ENCODE data around the gene ENTPD3. TPM values are rescaled to one million over a fixed set of nuclear protein-coding genes. Genes with fewer than 3 reads are reported as not detected.

ENTPD3 gene
- total and polyA plus RNA-seq, 2 of the 13 experiments (the other 11 are each of a cell fraction or from before 2014, with no cell fraction given), result 0.07 TPM; not detected in 1

DNA sequence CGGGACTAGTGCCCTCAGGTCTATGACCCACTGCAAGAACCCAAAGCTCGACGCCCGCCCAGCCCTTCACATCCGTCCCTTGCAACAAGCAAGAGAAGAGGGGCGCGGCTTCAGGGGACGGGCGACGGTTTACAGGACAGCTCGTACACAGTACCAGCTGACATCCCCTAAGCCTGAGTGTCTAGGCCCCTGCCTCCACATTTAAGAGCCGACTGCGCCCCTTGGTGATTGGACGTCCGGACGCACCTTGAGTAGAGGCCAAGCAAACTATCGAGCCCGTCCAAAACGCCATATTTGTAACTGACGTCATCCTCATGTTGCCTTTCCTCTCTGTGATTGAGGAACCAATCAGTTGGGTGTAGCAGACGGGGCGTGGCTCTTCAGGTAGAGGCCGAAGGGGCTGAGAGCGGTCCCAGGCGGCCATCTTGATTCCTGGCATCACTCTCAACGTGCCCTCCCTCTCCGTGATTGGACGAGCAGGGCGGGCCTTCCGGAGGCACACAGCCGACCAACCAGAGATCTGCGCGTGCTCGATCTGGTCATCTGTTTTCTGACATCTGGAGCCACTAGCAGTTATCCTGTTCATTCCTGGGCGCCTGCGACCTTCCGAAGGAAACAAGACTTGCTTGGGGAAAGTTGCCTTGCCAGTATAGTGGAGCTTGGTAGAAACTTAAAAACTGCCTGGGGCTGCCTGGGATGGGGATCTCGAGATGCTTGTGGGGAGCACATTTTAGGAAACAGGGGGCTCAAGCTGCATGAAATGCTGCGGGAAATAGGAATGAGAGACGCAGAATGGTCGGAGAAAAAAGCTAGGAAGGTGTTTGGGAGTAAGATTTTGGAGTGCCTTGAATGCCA, 66.1 kb downstream of the ENTPD3 start (continued):
- TF ChIP-seq ZNF770 (CRISPR knock-in tag; IDR thresholded peaks at IDR 0.05) (no peak; the same call in none of the 2 replicates), ZNF589 (CRISPR knock-in tag; conservative IDR thresholded peaks at IDR 0.05) (no peak), ZNF724P (CRISPR knock-in tag; IDR thresholded peaks at IDR 0.05; ENCODE audit: borderline replicate concordance) (peak; percentile 90; the same call in 1 of the 2 replicates), BORCS8-MEF2B (CRISPR knock-in tag; IDR thresholded peaks at IDR 0.05) (peak; percentile 55), RARG (CRISPR knock-in tag; IDR thresholded peaks at IDR 0.05; ENCODE audit: low read depth) (no peak), PHF21A (CRISPR knock-in tag; IDR thresholded peaks at IDR 0.05) (peak; percentile 88), ATF7 (IDR thresholded peaks at IDR 0.05) (peak; percentile 99), ATF7 (CRISPR knock-in tag; IDR thresholded peaks at IDR 0.05) (peak; percentile 98), ZNF740 (CRISPR knock-in tag; IDR thresholded peaks at IDR 0.05) (no peak), ZNF17 (CRISPR knock-in tag; IDR thresholded peaks at IDR 0.05) (no peak), CREB3 (CRISPR knock-in tag; IDR thresholded peaks at IDR 0.05) (no peak), ZBTB10 (CRISPR knock-in tag; IDR thresholded peaks at IDR 0.05; ENCODE audit: borderline replicate concordance) (no peak), THAP7 (CRISPR knock-in tag; IDR thresholded peaks at IDR 0.05) (peak; percentile 93; the same call in 1 of the 2 replicates), U2AF2 (IDR thresholded peaks at IDR 0.05; ENCODE audit: low read depth, low read length) (no peak), ZNF180 (CRISPR knock-in tag; IDR thresholded peaks at IDR 0.05; ENCODE audit: borderline replicate concordance, low read depth) (no peak), SATB2 (CRISPR knock-in tag; IDR thresholded peaks at IDR 0.05) (no peak), TOE1 (CRISPR knock-in tag; IDR thresholded peaks at IDR 0.05) (no peak)
- TF ChIP-seq, protein P1, sequence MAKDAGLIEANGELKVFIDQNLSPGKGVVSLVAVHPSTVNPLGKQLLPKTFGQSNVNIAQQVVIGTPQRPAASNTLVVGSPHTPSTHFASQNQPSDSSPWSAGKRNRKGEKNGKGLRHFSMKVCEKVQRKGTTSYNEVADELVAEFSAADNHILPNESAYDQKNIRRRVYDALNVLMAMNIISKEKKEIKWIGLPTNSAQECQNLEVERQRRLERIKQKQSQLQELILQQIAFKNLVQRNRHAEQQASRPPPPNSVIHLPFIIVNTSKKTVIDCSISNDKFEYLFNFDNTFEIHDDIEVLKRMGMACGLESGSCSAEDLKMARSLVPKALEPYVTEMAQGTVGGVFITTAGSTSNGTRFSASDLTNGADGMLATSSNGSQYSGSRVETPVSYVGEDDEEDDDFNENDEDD (CRISPR knock-in tag; IDR thresholded peaks at IDR 0.05; ENCODE audit: borderline replicate concordance), result 0 out of 2 replicates have a peak, but pooled peaks have one; percentile 36
- TF ChIP-seq, protein P2, sequence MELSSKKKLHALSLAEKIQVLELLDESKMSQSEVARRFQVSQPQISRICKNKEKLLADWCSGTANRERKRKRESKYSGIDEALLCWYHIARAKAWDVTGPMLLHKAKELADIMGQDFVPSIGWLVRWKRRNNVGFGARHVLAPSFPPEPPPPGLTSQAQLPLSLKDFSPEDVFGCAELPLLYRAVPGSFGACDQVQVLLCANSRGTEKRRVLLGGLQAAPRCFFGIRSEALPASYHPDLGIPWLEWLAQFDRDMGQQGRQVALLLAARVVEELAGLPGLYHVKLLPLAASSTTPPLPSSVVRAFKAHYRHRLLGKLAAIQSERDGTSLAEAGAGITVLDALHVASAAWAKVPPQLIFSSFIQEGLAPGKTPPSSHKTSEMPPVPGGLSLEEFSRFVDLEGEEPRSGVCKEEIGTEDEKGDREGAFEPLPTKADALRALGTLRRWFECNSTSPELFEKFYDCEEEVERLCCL (CRISPR knock-in tag; IDR thresholded peaks at IDR 0.05; ENCODE audit: borderline replicate concordance), result no peak
